ENCODE measurements around the gene OPCML.

DNA sequence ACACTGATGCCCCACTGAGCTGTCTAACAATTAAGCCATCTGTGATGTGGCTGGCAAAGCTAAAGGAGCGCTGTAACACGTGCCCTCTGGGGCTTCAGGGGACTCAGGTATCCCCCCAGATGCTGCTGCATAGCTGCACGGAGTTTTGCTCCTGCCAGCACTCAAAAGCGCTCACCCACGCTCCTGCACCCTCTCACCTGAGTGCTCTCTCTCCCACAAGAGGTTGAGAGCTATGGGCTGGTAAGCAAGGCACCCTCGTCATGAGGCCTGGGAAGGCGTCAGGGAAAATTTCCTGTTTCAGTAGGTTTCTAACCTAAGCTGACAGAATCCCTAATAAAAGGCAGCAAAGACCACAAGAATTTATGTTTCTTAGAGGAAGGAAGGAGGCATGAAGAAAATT lies 850.3 kb downstream of the OPCML start:
- TF ChIP-seq, protein P1, sequence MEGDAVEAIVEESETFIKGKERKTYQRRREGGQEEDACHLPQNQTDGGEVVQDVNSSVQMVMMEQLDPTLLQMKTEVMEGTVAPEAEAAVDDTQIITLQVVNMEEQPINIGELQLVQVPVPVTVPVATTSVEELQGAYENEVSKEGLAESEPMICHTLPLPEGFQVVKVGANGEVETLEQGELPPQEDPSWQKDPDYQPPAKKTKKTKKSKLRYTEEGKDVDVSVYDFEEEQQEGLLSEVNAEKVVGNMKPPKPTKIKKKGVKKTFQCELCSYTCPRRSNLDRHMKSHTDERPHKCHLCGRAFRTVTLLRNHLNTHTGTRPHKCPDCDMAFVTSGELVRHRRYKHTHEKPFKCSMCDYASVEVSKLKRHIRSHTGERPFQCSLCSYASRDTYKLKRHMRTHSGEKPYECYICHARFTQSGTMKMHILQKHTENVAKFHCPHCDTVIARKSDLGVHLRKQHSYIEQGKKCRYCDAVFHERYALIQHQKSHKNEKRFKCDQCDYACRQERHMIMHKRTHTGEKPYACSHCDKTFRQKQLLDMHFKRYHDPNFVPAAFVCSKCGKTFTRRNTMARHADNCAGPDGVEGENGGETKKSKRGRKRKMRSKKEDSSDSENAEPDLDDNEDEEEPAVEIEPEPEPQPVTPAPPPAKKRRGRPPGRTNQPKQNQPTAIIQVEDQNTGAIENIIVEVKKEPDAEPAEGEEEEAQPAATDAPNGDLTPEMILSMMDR (IDR thresholded peaks at IDR 0.05) = no peak
- TF ChIP-seq EZH2 (IDR thresholded peaks at IDR 0.05; ENCODE audit: borderline replicate concordance, insufficient read depth, low read depth, low read length, poor library complexity, severe bottlenecking) = no peak
